Psoas muscle (tissue), 8 donors: Measurements from ENCODE around the gene SEBOX. TPM values are rescaled to one million over a fixed set of nuclear protein-coding genes. Genes with fewer than 3 reads are reported as not detected.
"Not testable (repeated sequence)": the region's sequence is repeated elsewhere in the genome, so short reads cannot be mapped to it uniquely, and the experiment has no call there.

Source experiments
- ATAC-seq, 4 donors: fragments of 200-7000 bp; cut with Tn5 transposase; one replicate each; pipeline ENCODE4 v1.9.1; 2020; ENCODE audit warnings: moderate library complexity in 3 of 4, mild to moderate bottlenecking in 2 of 4
- DNase-seq, 2 donors: peaks; one replicate each; pipeline ENCODE4 v3.0.0-alpha.2; 2020
- H3K27ac ChIP-seq: fragments of 200-600 bp; one replicate; pipeline ENCODE4 v1.8.0; 2022
- H3K27me3 ChIP-seq, 3 donors: fragments of 200-600 bp in 1 of 3; one replicate each; pipeline versions ENCODE4 v1.6.1 to v1.8.0; 2013 to 2022; ENCODE audit warnings: low read length in 2 of 3, mild to moderate bottlenecking in 2 of 3, moderate library complexity in 1 of 3; ENCODE audit not compliant: insufficient read depth in 3 of 3
- H3K36me3 ChIP-seq, 2 donors: fragments of 200-600 bp in 1 of 2; one replicate each; pipeline versions ENCODE4 v1.6.1 to v1.8.0; 2013 to 2022; ENCODE audit warnings: low read depth in 1 of 2, mild to moderate bottlenecking in 1 of 2, moderate library complexity in 1 of 2; ENCODE audit not compliant: insufficient read depth in 1 of 2
- H3K4me1 ChIP-seq: fragments of 200-600 bp; one replicate; pipeline ENCODE4 v1.8.0; 2022
- H3K4me3 ChIP-seq: fragments of 200-600 bp; one replicate; pipeline ENCODE4 v1.8.0; 2022; ENCODE audit warnings: mild to moderate bottlenecking
- H3K9me3 ChIP-seq: fragments of 200-600 bp; one replicate; pipeline ENCODE4 v1.8.0; 2022
- WGBS, 3 donors: extraction: QIAGEN DNeasy Blood & Tissue Kit; methylation state at CpG; one replicate each; pipeline versions ENCODE4 v1.1.6 to v1.1.7; 2013; 5-methylcytosine and 5-hydroxymethylcytosine counted together
- intact Hi-C, 2 donors: fragments of 100-400 bp; cut with DNase I; formaldehyde crosslinking; loops; one replicate each; pipeline versions ENCODE4 v1.11.0 to v1.14.2; 2022
- polyA plus RNA-seq, 3 donors: library from polyadenylated mRNA; stranded (reverse); fragments of 200-250 nt; gene quantifications; one replicate each; pipeline ENCODE4 v1.2.3, GENCODE V29; 2013
- total RNA-seq, 4 donors: library from RNA; stranded (reverse); fragmentation: NEBNext Ultra II Directional in 2 of 4; extraction: Animal tissue kit (Norgen Biotek cat#: 25700) in 2 of 4; gene quantifications; one replicate each; pipeline versions ENCODE4 v1.2.1 to v1.2.4, GENCODE V29; 2021 to 2023
- TF ChIP-seq, protein P1 (sequence below): fragments of 200-600 bp; IDR thresholded peaks from one replicate; pipeline ENCODE4 v1.8.0; 2022; ENCODE audit warnings: antibody characterized with exemption
- donor health status: healthy with polysubstance abuse.
- donor health status: DM: no; HTN: no; CAD: no; lungs with moderate emphysema.
- donor health status: Bipolar disorder and iron deficiency.
- donor health status: healthy.
- donor health status: DM: yes; HTN: yes; CAD: no.
- donor health status: DM: no; HTN: no; CAD: no.
- donor health status: DM: no; HTN: no; CAD: no.
- donor health status: DM: yes; HTN: yes; CAD: no.

Gene SEBOX
- total and polyA plus RNA-seq, 7 donors = not detected

DNA sequence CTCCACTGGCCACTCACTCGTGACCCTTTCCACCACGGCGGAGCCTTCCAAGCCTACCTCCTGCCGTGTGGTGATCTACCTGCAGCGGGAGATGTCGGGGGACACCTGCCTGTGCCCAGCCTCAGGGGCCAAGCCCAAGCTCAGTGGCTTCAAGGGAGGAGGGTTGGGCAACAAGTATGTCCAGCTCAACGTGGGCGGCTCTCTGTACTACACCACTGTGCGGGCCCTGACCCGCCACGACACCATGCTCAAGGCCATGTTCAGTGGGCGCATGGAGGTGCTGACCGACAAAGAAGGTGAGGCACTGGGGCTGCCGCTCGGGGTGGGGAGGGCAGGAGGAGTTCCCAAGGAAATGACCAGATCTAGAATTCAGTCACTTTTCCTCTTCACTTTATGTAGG lies 25.6 kb downstream of the SEBOX start:
- Histone ChIP-seq H3K27ac (no peak overlapping the region), H3K4me1 (peaks cover 22% of the 10 kb centered on the region), H3K9me3 (no peaks in the 10 kb centered on the region), H3K27me3 (no peaks in the 10 kb centered on the region), H3K4me3 (no peak overlapping the region), H3K36me3 (peaks cover 7 to 52% of the 10 kb centered on the region in 2 donors)
- intact Hi-C loops = loop anchor here in 1 of 2 donors (5.0 kb wide), 1 partner anchor 613 kb away; the partner anchor contains the start of gene PHF12
- TF ChIP-seq, protein P1, sequence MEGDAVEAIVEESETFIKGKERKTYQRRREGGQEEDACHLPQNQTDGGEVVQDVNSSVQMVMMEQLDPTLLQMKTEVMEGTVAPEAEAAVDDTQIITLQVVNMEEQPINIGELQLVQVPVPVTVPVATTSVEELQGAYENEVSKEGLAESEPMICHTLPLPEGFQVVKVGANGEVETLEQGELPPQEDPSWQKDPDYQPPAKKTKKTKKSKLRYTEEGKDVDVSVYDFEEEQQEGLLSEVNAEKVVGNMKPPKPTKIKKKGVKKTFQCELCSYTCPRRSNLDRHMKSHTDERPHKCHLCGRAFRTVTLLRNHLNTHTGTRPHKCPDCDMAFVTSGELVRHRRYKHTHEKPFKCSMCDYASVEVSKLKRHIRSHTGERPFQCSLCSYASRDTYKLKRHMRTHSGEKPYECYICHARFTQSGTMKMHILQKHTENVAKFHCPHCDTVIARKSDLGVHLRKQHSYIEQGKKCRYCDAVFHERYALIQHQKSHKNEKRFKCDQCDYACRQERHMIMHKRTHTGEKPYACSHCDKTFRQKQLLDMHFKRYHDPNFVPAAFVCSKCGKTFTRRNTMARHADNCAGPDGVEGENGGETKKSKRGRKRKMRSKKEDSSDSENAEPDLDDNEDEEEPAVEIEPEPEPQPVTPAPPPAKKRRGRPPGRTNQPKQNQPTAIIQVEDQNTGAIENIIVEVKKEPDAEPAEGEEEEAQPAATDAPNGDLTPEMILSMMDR = no peak
- WGBS, 3 donors = 88 to 91% (median 90%) methylated on average over 15 of the region's 15 CpGs
- ATAC-seq (no peak), DNase-seq (no peak)

DNA sequence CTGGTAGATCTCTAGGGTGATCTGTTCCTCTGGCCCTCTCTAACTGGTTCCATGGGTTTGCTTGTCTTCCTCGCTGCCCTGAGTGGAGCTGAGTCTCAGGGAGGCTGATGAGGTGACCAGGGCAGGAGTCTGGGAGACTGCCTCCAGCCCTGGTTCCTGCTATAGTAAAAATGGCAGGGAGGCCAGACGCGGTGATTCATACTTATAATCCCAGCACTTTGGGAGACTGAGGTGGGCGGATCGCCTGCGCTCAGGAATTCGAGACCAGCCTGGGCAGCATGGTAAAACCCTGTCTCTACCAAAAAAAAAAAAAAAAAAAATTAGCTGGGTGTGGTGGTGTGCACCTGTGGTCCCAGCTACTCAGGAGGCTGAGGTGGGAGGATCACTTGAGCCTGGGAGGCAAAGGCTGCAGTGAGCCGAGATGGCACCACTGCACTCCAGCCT lies 26.2 kb downstream of the SEBOX start:
- 75 to 85% (median 79%) methylated on average over 8 of the region's 8 CpGs for whole genome bisulfite sequencing, 3 donors
- intact Hi-C loops = loop anchor here in 1 of 2 donors (5.0 kb wide), 1 partner anchor 614 kb away; the partner anchor contains the start of gene PHF12
- H3K27me3 ChIP-seq, H3K4me3 ChIP-seq, DNase-seq, ATAC-seq, H3K9me3 ChIP-seq: not testable (repeated sequence)
- peak overlapping the region; percentile 4 for H3K27ac ChIP-seq
- peaks cover 7 to 46% of the 10 kb centered on the region in 2 donors for H3K36me3 ChIP-seq
- H3K4me1 ChIP-seq = peaks cover 27% of the 10 kb centered on the region

DNA sequence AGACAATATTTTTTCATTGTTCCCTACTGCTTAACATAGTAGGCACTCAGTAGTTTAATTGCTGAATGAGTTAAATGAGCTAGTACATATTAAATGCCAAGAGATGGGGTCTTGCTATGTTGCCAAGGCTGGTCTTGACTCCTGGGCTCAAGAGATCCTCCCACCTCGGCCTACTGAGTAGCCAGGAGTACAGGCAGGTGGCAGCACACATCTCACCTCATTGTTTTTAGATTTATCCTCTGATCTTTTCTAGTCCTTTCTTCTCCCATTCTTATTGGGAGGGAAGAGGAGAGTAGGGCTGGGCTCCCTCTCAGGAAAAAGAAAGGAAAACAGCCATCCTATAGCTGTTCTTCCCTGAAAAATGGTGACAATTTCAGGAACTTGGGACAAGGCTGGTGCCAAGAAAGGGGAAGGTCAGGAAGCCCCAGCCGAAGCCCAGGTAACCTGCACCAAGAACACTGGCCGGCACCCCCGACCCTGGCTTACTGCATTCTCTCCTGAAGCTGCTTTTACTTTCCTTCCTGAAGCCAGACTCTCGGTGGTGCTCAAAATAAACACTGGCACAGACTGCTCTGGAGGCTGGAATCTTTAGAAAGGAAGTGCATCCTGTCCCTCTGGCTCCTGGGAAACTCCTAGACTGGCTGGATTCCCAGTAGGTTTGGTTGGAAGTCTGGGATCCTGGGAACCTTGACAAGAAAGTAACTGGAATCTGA lies 26.8 kb downstream of the SEBOX start:
- WGBS, 3 donors = 51 to 53% (median 52%) methylated on average over 5 of the region's 5 CpGs
- Histone ChIP-seq H3K9me3 (no peaks in the 10 kb centered on the region), H3K27me3 (no peaks in the 10 kb centered on the region), H3K36me3 (peaks cover 7 to 40% of the 10 kb centered on the region in 2 donors), H3K4me3 (peak overlapping the region; percentile 86), H3K4me1 (peaks cover 29% of the 10 kb centered on the region), H3K27ac (peak overlapping the region; percentile 94)
- DNase-seq = no peak
- no peak for ATAC-seq
- intact Hi-C loops = loop anchor here in 1 of 2 donors (5.0 kb wide), 1 partner anchor 614 kb away; the partner anchor contains the start of gene PHF12
- TF ChIP-seq, protein P1 = no peak

DNA sequence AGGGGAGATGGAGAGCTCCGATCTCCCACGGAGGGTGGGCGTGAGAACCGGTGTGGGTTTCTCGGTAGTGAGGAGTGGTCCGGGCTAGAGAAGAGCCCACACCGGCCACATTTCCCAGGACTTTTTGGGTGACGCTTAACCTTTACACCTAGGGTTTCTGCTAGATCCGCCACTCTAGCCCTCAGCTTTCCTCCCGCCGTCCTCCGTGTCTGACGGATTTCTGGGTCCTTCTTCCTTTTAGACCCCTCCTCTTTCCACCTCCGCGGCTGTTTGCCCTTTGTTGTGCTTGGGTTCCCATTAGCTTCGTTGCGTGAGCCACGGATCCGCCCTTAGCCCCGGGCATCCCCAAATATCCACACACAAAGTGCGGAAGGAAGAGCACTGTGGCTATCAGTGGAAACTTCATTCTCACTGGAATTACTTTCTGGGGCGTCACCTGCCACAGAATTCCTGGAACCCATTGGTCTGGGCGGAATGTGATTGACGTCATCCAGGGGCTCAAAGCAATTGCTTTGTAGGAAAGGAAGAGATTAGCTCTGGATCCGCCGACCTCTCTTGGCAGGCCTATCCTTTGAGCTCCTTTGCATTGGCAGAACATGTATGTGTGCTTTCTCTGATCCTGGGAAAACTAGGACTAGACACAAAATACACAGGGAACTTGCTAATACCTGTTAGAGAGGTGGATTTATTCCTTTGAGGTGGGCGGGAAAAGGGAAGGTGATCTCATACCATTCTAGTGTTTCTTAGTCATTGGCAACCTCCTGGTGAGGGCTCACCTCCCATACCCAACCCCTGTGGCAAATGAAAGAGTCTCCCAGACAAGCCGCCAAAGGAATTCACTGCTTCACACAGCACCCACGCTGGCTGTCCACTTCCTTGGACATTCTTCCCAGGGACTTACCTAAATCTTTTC lies 28.8 kb downstream of the SEBOX start:
- peak in 1 of 4 donors; percentile 10 for ATAC-seq
- WGBS, 3 donors = 4 to 6% (median 5%) methylated on average over 26 to 29 of the region's 29 CpGs
- intact Hi-C loops = loop anchor here (2.0 to 5.0 kb wide), 3 partner anchors 17 to 616 kb away; partner anchors contain the start of genes PHF12 (in 1 of the 2), POLDIP2 (in 1 of the 2) and TMEM97 (in 1 of the 2)
- TF ChIP-seq, protein P1 = no peak
- Histone ChIP-seq H3K9me3 (no peaks in the 10 kb centered on the region), H3K4me3 (peak overlapping the region; percentile 86), H3K27me3 (no peaks in the 10 kb centered on the region), H3K36me3 (peaks cover 4 to 35% of the 10 kb centered on the region in 2 donors), H3K27ac (peak overlapping the region; percentile 94), H3K4me1 (peaks cover 29% of the 10 kb centered on the region)
- DNase-seq = peak; percentile 37 to 63
